HG02943 (cell line): ENCODE measurements around the gene SPTA1.

ENCODE experiments used
- ATAC-seq: cut with Tn5 transposase; IDR thresholded peaks from one replicate; pipeline ENCODE4 v1.9.1; 2021; ENCODE audit warnings: mild to moderate bottlenecking, low read depth, moderate library complexity; ENCODE audit not compliant: unreplicated experiment

Gene SPTA1

GRCh38 chr1:158583962-158584361 is 102.6 kb downstream of the SPTA1 start:
- ATAC-seq: no peak

- no peak for ATAC-seq
Observed at GRCh38 chr1:158579733-158580132, 106.8 kb downstream of the SPTA1 start, which contains the start of gene OR10X1. TSS of gene OR10X1 (minus strand) at chr1:158579899. CDS start at chr1:158579899, 0 bp downstream.

- no peak for ATAC-seq
Observed at GRCh38 chr1:158577561-158577960, 109.0 kb downstream of the SPTA1 start.

GRCh38 chr1:158572226-158572625 is 114.3 kb downstream of the SPTA1 start:
- ATAC-seq: no peak

- ATAC-seq: no peak
Observed at GRCh38 chr1:158570480-158570879, 116.0 kb downstream of the SPTA1 start, which contains the start of gene OR6P1. TSS of gene OR6P1 (minus strand) at chr1:158570580. CDS start at chr1:158563604, 6,976 bp downstream.

GRCh38 chr1:158564608-158565007 is 121.9 kb downstream of the SPTA1 start:
- ATAC-seq: no peak

GRCh38 chr1:158563853-158564252 is 122.7 kb downstream of the SPTA1 start:
- no peak for ATAC-seq
